ENCODE measurements around the gene SIAH1. TPM values are rescaled to one million over a fixed set of nuclear protein-coding genes. Genes with fewer than 3 reads are reported as not detected.
"Not testable (repeated sequence)": the region's sequence is repeated elsewhere in the genome, so short reads cannot be mapped to it uniquely, and the experiment has no call there.

The SIAH1 gene, protein sequence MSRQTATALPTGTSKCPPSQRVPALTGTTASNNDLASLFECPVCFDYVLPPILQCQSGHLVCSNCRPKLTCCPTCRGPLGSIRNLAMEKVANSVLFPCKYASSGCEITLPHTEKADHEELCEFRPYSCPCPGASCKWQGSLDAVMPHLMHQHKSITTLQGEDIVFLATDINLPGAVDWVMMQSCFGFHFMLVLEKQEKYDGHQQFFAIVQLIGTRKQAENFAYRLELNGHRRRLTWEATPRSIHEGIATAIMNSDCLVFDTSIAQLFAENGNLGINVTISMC
- 22.2 TPM for total RNA-seq

- peak; percentile 87 for DNase-seq (ENCODE audit: low spot score)
These were observed at the start of gene SIAH1 for GRCh38 chr16:48385253-48386150. Gene SIAH1, minus strand, starts transcription at chr16:48385413. Its CDS starts 22,985 bp downstream, at chr16:48362428.

GRCh38 chr16:48434653-48435317, 49.6 kb upstream of the SIAH1 start:
- DNase-seq (ENCODE audit: low spot score), result peak; percentile 23

DNA sequence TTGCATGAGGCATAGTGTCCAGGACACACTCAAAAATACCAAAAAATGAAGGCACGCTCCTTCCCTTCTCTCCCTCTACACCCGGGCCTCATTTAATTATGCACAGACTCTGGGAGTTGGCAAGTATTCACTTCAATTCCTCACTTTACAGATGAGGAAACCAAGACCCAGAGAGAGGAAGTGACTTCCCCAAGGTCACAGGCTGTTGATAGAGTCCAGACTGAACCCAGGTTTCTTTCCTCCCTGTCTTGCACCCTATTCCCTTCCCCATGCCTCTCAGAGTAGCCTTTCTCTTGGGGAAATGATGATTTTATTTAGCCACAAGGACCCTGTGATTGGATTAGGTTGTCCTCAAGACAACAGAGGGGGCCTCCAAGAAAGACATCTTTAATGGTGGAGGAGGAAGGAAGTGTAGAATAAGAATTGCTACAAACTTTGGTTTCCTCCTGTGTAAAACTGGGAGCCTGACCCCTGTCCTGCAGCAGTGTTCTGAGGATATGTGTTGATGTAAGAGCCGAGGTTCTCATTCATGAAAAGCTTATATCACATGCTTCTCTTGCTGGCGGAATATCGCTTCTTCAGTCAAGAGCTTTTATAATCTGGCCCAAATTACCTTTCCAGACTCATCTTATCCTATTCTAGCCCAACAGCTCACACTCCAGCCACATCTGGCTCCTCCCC, 48.8 kb upstream of the SIAH1 start:
- DNase-seq (ENCODE audit: low spot score), result no peak

DNA sequence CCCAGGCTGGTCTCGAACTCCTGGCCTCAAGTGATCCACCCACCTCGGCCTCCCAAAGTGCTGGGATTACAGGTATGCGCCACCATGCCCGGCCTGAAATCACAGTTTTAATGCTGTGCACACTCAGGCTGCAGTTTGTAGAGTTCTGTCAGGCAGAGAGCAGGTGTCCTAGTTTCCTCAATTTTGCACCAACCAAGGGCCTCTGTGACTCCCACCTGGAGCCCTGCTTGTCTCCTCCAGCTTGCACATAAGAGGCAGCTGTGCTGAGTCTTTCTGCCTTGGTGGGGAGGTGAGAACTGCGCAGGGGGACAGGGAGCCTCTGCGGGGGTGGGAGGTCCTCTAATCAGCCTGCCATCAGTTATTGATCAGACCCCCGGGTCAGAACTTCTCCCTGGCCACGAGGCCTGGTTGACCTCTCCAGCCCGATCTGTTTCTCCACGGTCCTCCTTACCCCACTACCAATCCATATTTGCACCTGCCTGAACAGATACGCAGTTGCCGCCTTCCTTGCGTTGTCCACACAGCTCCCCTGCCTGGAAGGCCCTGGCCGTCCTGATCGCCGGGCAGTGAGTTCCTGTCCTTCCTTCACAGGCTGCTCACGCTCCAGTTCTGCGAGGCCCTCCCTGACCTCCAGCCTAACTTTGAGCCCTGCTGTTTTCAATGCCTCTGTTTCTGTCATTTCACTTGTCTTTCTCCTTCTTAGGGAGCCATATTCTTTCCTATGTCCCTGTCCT, 48.1 kb upstream of the SIAH1 start:
- no peak for DNase-seq (ENCODE audit: low spot score)

GRCh38 chr16:48432136-48432535, 46.9 kb upstream of the SIAH1 start:
- DNase-seq (ENCODE audit: low spot score), result no peak

- DNase-seq (ENCODE audit: low spot score), result no peak
These were observed 45.7 kb upstream of the SIAH1 start for GRCh38 chr16:48430890-48431289.

GRCh38 chr16:48426244-48427141, 41.3 kb upstream of the SIAH1 start:
- no peak for DNase-seq (ENCODE audit: low spot score)

GRCh38 chr16:48422537-48422936, 37.3 kb upstream of the SIAH1 start:
- DNase-seq (ENCODE audit: low spot score), result no peak

- no peak for DNase-seq (ENCODE audit: low spot score)
These were observed 36.5 kb upstream of the SIAH1 start for GRCh38 chr16:48421741-48422140.

DNA sequence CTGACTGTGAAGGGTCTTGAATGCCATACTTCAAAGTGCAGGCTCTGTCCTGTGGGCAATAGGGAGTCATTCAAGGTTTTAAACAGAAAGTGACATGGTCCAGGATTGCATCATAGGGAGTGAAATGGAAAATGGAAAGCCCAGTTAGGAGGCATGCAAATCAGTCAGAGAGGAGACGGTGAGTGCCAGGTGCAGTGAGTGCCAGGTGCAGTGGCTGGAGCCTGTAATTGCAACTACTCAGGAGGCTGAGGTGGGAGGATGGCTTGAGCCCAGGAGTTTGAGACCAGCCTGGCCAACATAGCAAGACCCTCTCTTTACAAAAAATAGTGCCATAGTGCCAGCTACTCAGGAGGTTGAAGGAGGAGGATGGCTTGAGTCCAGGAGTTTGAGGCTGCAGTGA, 35.2 kb upstream of the SIAH1 start:
- DNase-seq (ENCODE audit: low spot score), result no peak

DNA sequence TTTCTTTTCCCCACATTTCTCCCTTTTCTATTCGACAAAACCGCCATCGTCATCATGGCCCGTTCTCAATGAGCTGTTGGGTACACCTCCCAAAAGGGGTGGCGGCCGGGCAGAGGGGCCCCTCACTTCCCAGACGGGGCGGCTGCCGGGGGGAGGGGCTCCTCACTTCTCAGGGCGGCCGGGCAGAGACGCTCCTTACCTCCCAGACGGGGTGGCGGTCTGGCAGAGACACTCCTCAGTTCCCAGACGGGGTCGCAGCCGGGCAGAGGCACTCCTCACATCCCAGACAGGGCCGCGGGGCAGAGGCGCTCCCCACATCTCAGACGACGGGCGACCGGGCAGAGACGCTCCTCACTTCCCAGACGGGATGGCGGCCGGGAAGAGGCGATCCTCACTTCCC, 31.4 kb upstream of the SIAH1 start:
- not testable (repeated sequence) for DNase-seq (ENCODE audit: low spot score)

- DNase-seq (ENCODE audit: low spot score), result no peak
These were observed 28.1 kb upstream of the SIAH1 start for GRCh38 chr16:48413272-48413671.

DNA sequence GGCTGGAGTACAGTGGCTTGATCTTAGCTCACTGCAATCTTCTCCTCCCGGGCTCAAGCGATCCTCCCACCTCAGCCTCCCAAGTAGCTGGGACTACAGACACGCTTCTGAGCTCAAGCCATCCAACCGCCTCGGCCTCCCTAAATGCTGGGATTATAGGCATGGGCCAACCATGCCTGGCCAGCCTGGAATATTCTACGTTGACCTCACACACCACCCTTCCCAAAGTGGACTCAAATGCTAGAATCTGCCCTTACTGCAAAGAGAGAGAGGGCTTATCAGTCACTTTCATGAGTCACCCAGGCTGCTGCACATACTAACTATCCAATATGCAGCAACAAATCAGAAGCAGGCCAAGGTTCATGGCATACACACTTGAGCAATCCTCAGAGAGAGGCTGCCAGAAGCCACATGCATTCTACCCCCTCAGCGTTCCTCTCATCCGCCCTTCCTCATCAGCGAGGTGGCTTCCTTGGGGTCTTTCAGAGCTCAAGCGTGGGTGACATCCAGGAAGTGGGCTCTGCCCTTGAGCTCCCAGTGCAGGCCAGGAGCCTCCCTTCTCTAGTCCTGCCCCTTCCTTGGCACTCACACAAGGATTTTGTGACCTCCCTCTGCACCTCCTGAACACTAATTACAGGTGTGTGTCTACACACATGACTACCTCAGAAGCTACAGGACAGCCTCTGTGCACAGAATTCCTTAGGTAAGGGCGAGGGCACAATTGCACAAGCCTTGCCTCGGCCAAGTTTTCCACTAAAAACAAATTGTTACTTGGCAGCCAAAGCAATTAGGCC, 24.8 kb upstream of the SIAH1 start:
- peak; percentile 74 for DNase-seq (ENCODE audit: low spot score)

GRCh38 chr16:48408688-48409087, 23.5 kb upstream of the SIAH1 start:
- peak; percentile 48 for DNase-seq (ENCODE audit: low spot score)

DNA sequence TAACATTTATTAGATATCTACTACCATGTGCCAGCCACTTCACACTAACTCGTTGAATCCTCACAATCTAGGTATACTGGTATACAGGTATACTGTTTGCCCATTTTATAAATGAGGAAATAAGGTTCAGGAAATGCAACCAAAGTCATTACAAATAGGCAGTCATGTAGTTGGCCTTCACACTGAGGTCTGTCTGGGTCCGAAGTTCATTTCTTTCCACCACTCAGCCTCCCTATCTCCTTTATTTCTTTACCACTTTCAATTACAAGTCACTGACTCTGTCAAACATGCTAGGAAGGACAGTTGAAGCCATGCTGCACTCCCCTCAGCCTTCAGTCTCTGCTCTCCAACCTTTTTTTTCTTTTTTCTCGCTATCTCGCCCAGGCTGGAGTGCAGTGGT, 20.7 kb upstream of the SIAH1 start:
- DNase-seq (ENCODE audit: low spot score), result peak; percentile 40

GRCh38 chr16:48405153-48405552, 19.9 kb upstream of the SIAH1 start:
- no peak for DNase-seq (ENCODE audit: low spot score)

DNA sequence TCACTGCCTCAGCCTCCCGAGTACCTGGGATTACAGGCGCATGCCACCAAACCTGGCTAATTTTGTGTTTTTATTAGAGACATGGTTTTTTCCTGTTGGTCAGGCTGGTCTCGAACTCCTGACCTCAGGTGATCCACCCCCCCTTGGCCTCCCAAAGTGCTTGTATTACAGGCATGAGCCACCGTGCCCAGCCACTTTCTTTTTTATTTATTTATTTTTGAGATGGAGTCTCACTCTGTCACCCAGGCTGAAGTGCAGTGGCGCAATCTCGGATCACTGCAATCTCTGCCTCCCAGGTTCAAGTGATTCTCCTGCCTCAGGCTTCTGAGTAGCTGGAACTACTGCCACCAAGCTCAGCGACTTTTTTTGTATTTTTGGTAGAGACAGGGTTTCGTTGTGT, 17.3 kb upstream of the SIAH1 start:
- DNase-seq (ENCODE audit: low spot score), result not testable (repeated sequence)

GRCh38 chr16:48395375-48395774, 10.2 kb upstream of the SIAH1 start:
- DNase-seq (ENCODE audit: low spot score), result no peak

DNA sequence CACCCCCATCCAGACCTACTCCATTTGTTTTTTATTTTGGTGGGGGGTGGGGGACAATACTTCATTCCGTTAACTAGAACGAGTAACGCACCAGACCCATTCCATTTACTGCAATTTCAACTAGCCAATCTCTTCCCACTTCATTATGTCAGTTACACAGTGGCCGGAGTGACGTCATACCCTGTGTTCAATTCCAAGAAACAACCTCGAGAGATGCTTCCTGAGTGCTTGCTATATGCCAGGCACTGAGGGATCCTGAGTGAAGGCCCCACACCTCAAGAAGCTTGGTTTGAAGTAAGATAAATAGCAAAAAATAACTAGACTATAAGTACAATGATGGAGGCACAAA, 9.1 kb upstream of the SIAH1 start:
- no peak for DNase-seq (ENCODE audit: low spot score)
